ENCODE data around the gene FADS2. TPM values are rescaled to one million over a fixed set of nuclear protein-coding genes. Genes with fewer than 3 reads are reported as not detected.

The FADS2 gene
- total and polyA plus RNA-seq, 9 of the 15 experiments (the other 6 are each of a cell fraction or from before 2014, with no cell fraction given), result 2.9 to 42.8 (median 16.2) TPM

GRCh38 chr11:61815790-61816735 lies 12.0 kb upstream of the FADS2 start (continued):
- TF ChIP-seq ZBTB40 (IDR thresholded peaks at IDR 0.05) (peak; percentile 26; the same call in 1 of the 2 replicates), ZBTB40 (CRISPR knock-in tag; IDR thresholded peaks at IDR 0.05) (no peak), ATF1 (CRISPR knock-in tag; IDR thresholded peaks at IDR 0.05) (no peak), ATF1 (tag; IDR thresholded peaks at IDR 0.05) (no peak), ZNF77 (CRISPR knock-in tag; IDR thresholded peaks at IDR 0.05) (no peak), RCOR1 (IDR thresholded peaks at IDR 0.05; ENCODE audit: borderline replicate concordance in 1 of 2, low read depth in 2 of 2, low read length in 2 of 2) (no peak), CBX5 (IDR thresholded peaks at IDR 0.05; ENCODE audit: borderline replicate concordance, low read depth) (no peak), C11orf30 (IDR thresholded peaks at IDR 0.05; ENCODE audit: low read depth) (no peak), ARHGAP35 (IDR thresholded peaks at IDR 0.05; ENCODE audit: partially characterized antibody) (no peak), ARID4B (CRISPR knock-in tag; IDR thresholded peaks at IDR 0.05) (no peak; the same call in 1 of the 2 replicates)
